ENCODE results near the gene BPI. TPM values are rescaled to one million over a fixed set of nuclear protein-coding genes. Genes with fewer than 3 reads are reported as not detected.

Gene BPI
- total RNA-seq, 4 donors from 2014 or later: 0.66 to 0.92 TPM; not detected in 2

- Histone ChIP-seq H3K9me3 (no peaks in the 10 kb centered on the region), H3K4me1 (peaks cover 0 to 8% (median 0%) of the 10 kb centered on the region in 4 donors), H3K4me3 (no peak overlapping the region), H3K27ac (replicated peaks in 1 of 4) (no peak overlapping the region), H3K27me3 (peaks cover 0 to 13% (median 0%) of the 10 kb centered on the region in 4 donors), H3K36me3 (no peaks in the 10 kb centered on the region)
- intact Hi-C loops (cut with DNase I): no loop called here
- WGBS: 82% methylated on average over 5 of the region's 5 CpGs
- no peak for TF ChIP-seq CTCF (IDR thresholded peaks at IDR 0.05)
- no peak for TF ChIP-seq POLR2A (IDR thresholded peaks at IDR 0.05; ENCODE audit: low read depth)
- no peak for TF ChIP-seq POLR2AphosphoS5 (IDR thresholded peaks at IDR 0.05)
- TF ChIP-seq EP300 (IDR thresholded peaks at IDR 0.05): no peak
- DNase-seq (ENCODE audit: extremely low spot score): no peak
Measured at GRCh38 chr20:38349856-38350255, 45.9 kb downstream of the BPI start.

- H3K4me3 ChIP-seq: no peak overlapping the region
- TF ChIP-seq POLR2AphosphoS5 (IDR thresholded peaks at IDR 0.05) (no peak), POLR2A (IDR thresholded peaks at IDR 0.05; ENCODE audit: low read depth) (no peak), CTCF (IDR thresholded peaks at IDR 0.05) (no peak), EP300 (IDR thresholded peaks at IDR 0.05) (no peak)
- no peaks in the 10 kb centered on the region for H3K9me3 ChIP-seq
- H3K4me1 ChIP-seq: peaks cover 0 to 8% (median under 1%) of the 10 kb centered on the region in 4 donors
- WGBS: 74% methylated on average over 14 of the region's 15 CpGs
- no peaks in the 10 kb centered on the region for H3K36me3 ChIP-seq
- peaks cover 0 to 12% (median 0%) of the 10 kb centered on the region in 4 donors for H3K27me3 ChIP-seq
- peak overlapping the region in 1 of 4 donors; percentile 14 for H3K27ac ChIP-seq (replicated peaks in 1 of 4)
- intact Hi-C loops (cut with DNase I): no loop called here
- DNase-seq (ENCODE audit: extremely low spot score): no peak
Measured at GRCh38 chr20:38350879-38351775, 47.2 kb downstream of the BPI start.

GRCh38 chr20:38353316-38353715, 49.4 kb downstream of the BPI start:
- TF ChIP-seq EP300 (IDR thresholded peaks at IDR 0.05) (no peak), POLR2AphosphoS5 (IDR thresholded peaks at IDR 0.05) (no peak), CTCF (IDR thresholded peaks at IDR 0.05) (no peak), POLR2A (IDR thresholded peaks at IDR 0.05; ENCODE audit: low read depth) (no peak)
- H3K9me3 ChIP-seq: no peaks in the 10 kb centered on the region
- WGBS: 59% methylated on average over 7 of the region's 7 CpGs
- no peaks in the 10 kb centered on the region for H3K36me3 ChIP-seq
- H3K27ac ChIP-seq (replicated peaks in 1 of 4): no peak overlapping the region
- no peak overlapping the region for H3K4me3 ChIP-seq
- intact Hi-C loops (cut with DNase I): no loop called here
- peaks cover 0 to 8% (median 2%) of the 10 kb centered on the region in 4 donors for H3K4me1 ChIP-seq
- peaks cover 0 to 5% (median 0%) of the 10 kb centered on the region in 4 donors for H3K27me3 ChIP-seq
- no peak for DNase-seq (ENCODE audit: extremely low spot score)

- H3K4me1 ChIP-seq: peaks cover 0 to 8% (median 2%) of the 10 kb centered on the region in 4 donors
- WGBS: 100% methylated on average over 3 of the region's 10 CpGs
- no peaks in the 10 kb centered on the region for H3K36me3 ChIP-seq
- no peak for DNase-seq (ENCODE audit: extremely low spot score)
- H3K27me3 ChIP-seq: peaks cover 0 to 5% (median 0%) of the 10 kb centered on the region in 4 donors
- H3K4me3 ChIP-seq: no peak overlapping the region
- H3K9me3 ChIP-seq: no peaks in the 10 kb centered on the region
- intact Hi-C loops (cut with DNase I): no loop called here
- no peak overlapping the region for H3K27ac ChIP-seq (replicated peaks in 1 of 4)
- TF ChIP-seq EP300 (IDR thresholded peaks at IDR 0.05): no peak
- TF ChIP-seq POLR2A (IDR thresholded peaks at IDR 0.05; ENCODE audit: low read depth): no peak
- TF ChIP-seq POLR2AphosphoS5 (IDR thresholded peaks at IDR 0.05): no peak
- TF ChIP-seq CTCF (IDR thresholded peaks at IDR 0.05): no peak
Measured at GRCh38 chr20:38354227-38354626, 50.3 kb downstream of the BPI start.
